ENCODE results near the gene SLC17A8.
"Not testable (repeated sequence)": the region's sequence is repeated elsewhere in the genome, so short reads cannot be mapped to it uniquely, and the experiment has no call there.

Gene SLC17A8

GRCh38 chr12:100356644-100357223 lies at the start of gene SLC17A8:
TSS of gene SLC17A8 (plus strand) at chr12:100357074. CDS start at chr12:100357392, 318 bp downstream.
- no peak for DNase-seq

GRCh38 chr12:100308138-100308537 lies 48.7 kb upstream of the SLC17A8 start:
- not testable (repeated sequence) for DNase-seq

- DNase-seq: no peak
Observed at GRCh38 chr12:100311317-100311716, 45.6 kb upstream of the SLC17A8 start.

GRCh38 chr12:100317371-100317770 lies 39.5 kb upstream of the SLC17A8 start:
- DNase-seq: no peak

GRCh38 chr12:100324498-100324897 lies 32.4 kb upstream of the SLC17A8 start:
- DNase-seq: no peak

GRCh38 chr12:100326208-100326607 lies 30.7 kb upstream of the SLC17A8 start:
- no peak for DNase-seq

GRCh38 chr12:100329800-100330199 lies 27.1 kb upstream of the SLC17A8 start:
- no peak for DNase-seq

- DNase-seq: no peak
Observed at GRCh38 chr12:100331871-100332270, 25.0 kb upstream of the SLC17A8 start.

GRCh38 chr12:100332852-100333251 lies 24.0 kb upstream of the SLC17A8 start:
- no peak for DNase-seq

- DNase-seq: no peak
Observed at GRCh38 chr12:100337299-100337698, 19.6 kb upstream of the SLC17A8 start.

GRCh38 chr12:100337727-100338126 lies 19.1 kb upstream of the SLC17A8 start:
- DNase-seq: no peak

GRCh38 chr12:100339071-100339470 lies 17.8 kb upstream of the SLC17A8 start:
- no peak for DNase-seq

GRCh38 chr12:100342897-100343296 lies 14.0 kb upstream of the SLC17A8 start:
- not testable (repeated sequence) for DNase-seq

- DNase-seq: not testable (repeated sequence)
Observed at GRCh38 chr12:100344351-100344750, 12.5 kb upstream of the SLC17A8 start.

- no peak for DNase-seq
Observed at GRCh38 chr12:100345020-100345767, 11.7 kb upstream of the SLC17A8 start.

- no peak for DNase-seq
Observed at GRCh38 chr12:100346660-100347059, 10.2 kb upstream of the SLC17A8 start.

GRCh38 chr12:100348657-100349454 lies 8.0 kb upstream of the SLC17A8 start:
- no peak for DNase-seq

- DNase-seq: no peak
Observed at GRCh38 chr12:100359248-100359647, 2.4 kb downstream of the SLC17A8 start.

GRCh38 chr12:100359822-100360221 lies 2.9 kb downstream of the SLC17A8 start:
- DNase-seq: no peak

GRCh38 chr12:100360450-100360849 lies 3.6 kb downstream of the SLC17A8 start:
- no peak for DNase-seq

- DNase-seq: no peak
Observed at GRCh38 chr12:100364324-100364723, 7.5 kb downstream of the SLC17A8 start.

GRCh38 chr12:100365411-100365810 lies 8.5 kb downstream of the SLC17A8 start:
- no peak for DNase-seq

- no peak for DNase-seq
Observed at GRCh38 chr12:100368066-100368465, 11.2 kb downstream of the SLC17A8 start.

GRCh38 chr12:100371146-100371545 lies 14.3 kb downstream of the SLC17A8 start:
- no peak for DNase-seq
